MM.1S (cell line): ENCODE results near the gene BPIFB2.

ENCODE experiments used
- CTCF ChIP-seq: fragments of 300-600 bp; sonication (generic); IDR thresholded peaks from 2 replicates; pipeline ENCODE4 v1.5.1; 2016; ENCODE audit warnings: antibody characterized with exemption, low read length, mixed read lengths
- EZH2 ChIP-seq: fragments of 300-600 bp; sonication (generic); optimal IDR thresholded peaks from 2 replicates; pipeline ENCODE3; 2017; ENCODE audit warnings: low read depth, mild to moderate bottlenecking, antibody characterized with exemption, low read length, mixed read lengths
- EZH2phosphoT487 ChIP-seq: fragments of 300-600 bp; sonication (generic); IDR thresholded peaks from 2 replicates; pipeline ENCODE4 v1.6.1; 2018; ENCODE audit warnings: antibody characterized with exemption, low read length

- TF ChIP-seq EZH2 (no peak), CTCF (no peak), EZH2phosphoT487 (no peak)
These were observed 21.9 kb upstream of the BPIFB2 start for GRCh38 chr20:32985596-32985995.
